H9 (cell line): Measurements from ENCODE around the gene PP2D1. TPM values are rescaled to one million over a fixed set of nuclear protein-coding genes. Genes with fewer than 3 reads are reported as not detected.

Source experiments
- DNase-seq: peaks from one replicate; pipeline ENCODE4 v3.0.0-alpha.2; 2017
- H2AFZ ChIP-seq: one replicate; pipeline ENCODE4 v1.6.1; 2013; ENCODE audit warnings: mild to moderate bottlenecking, low read length, control low read depth, moderate library complexity
- H2AK5ac ChIP-seq: 2 replicates; pipeline ENCODE4 v1.6.1; 2013; ENCODE audit warnings: low read length, control low read depth, mixed read lengths; ENCODE audit not compliant: insufficient read length
- H2BK120ac ChIP-seq: one replicate; pipeline ENCODE4 v1.6.1; 2013; ENCODE audit warnings: low read depth, mild to moderate bottlenecking, low read length, control low read depth, inconsistent platforms; ENCODE audit not compliant: poor library complexity, severe bottlenecking
- H2BK12ac ChIP-seq: 2 replicates; pipeline ENCODE4 v1.6.1; 2013; ENCODE audit warnings: low read length, control low read depth, mixed read lengths, low read depth; ENCODE audit not compliant: insufficient read length
- H2BK15ac ChIP-seq: 2 replicates; pipeline ENCODE4 v1.6.1; 2013; ENCODE audit warnings: low read depth, low read length, control low read depth
- H2BK20ac ChIP-seq: one replicate; pipeline ENCODE4 v1.6.1; 2013; ENCODE audit warnings: low read depth, mild to moderate bottlenecking, low read length, control low read depth, inconsistent platforms; ENCODE audit not compliant: poor library complexity, severe bottlenecking
- H2BK5ac ChIP-seq: 2 replicates; pipeline ENCODE4 v1.6.1; 2013; ENCODE audit warnings: low read length, control low read depth, mixed read lengths; ENCODE audit not compliant: insufficient read length
- H3K14ac ChIP-seq: 2 replicates; pipeline ENCODE4 v1.6.1; 2013; ENCODE audit warnings: low read length, control low read depth; ENCODE audit not compliant: insufficient read depth
- H3K18ac ChIP-seq: 2 replicates; pipeline ENCODE4 v1.6.1; 2013; ENCODE audit warnings: low read depth, mild to moderate bottlenecking, mixed read lengths, low read length, control low read depth; ENCODE audit not compliant: insufficient read length
- H3K23ac ChIP-seq: 2 replicates; pipeline ENCODE4 v1.6.1; 2013; ENCODE audit warnings: low read length, control low read depth, mixed read lengths, low read depth; ENCODE audit not compliant: insufficient read length
- H3K23me2 ChIP-seq: 2 replicates; pipeline ENCODE4 v1.6.1; 2013; ENCODE audit warnings: low read depth, mild to moderate bottlenecking, mixed read lengths, low read length, control low read depth; ENCODE audit not compliant: insufficient read length, poor library complexity, severe bottlenecking
- H3K27ac ChIP-seq: 2 replicates; pipeline ENCODE4 v1.5.1; 2013; ENCODE audit warnings: low read length, control low read depth, mixed read lengths, low read depth; ENCODE audit not compliant: insufficient read length
- H3K27me3 ChIP-seq: 2 replicates; pipeline ENCODE4 v1.6.1; 2013; ENCODE audit warnings: low read length, control low read depth, inconsistent platforms; ENCODE audit not compliant: insufficient read depth
- H3K4ac ChIP-seq: 2 replicates; pipeline ENCODE4 v1.6.1; 2013; ENCODE audit warnings: low read depth, mild to moderate bottlenecking, control low read depth, inconsistent platforms, low read length, moderate library complexity
- H3K4me1 ChIP-seq: 2 replicates; pipeline ENCODE4 v1.6.1; 2013; ENCODE audit warnings: low read length, control low read depth, inconsistent platforms; ENCODE audit not compliant: insufficient read depth
- H3K4me2 ChIP-seq: 2 replicates; pipeline ENCODE4 v1.6.1; 2013; ENCODE audit warnings: low read length, control low read depth, mixed read lengths; ENCODE audit not compliant: insufficient read length, insufficient read depth
- H3K56ac ChIP-seq: 2 replicates; pipeline ENCODE4 v1.6.1; 2013; ENCODE audit warnings: low read depth, mild to moderate bottlenecking, mixed read lengths, low read length, control low read depth; ENCODE audit not compliant: insufficient read length
- H3K79me1 ChIP-seq: 2 replicates; pipeline ENCODE4 v1.6.1; 2013; ENCODE audit warnings: low read depth, mild to moderate bottlenecking, moderate library complexity, low read length, control low read depth, inconsistent platforms; ENCODE audit not compliant: insufficient read depth, poor library complexity, severe bottlenecking
- H3K79me2 ChIP-seq: 2 replicates; pipeline ENCODE4 v1.6.1; 2013; ENCODE audit warnings: low read length, control low read depth, inconsistent platforms; ENCODE audit not compliant: insufficient read depth
- H3K9ac ChIP-seq: 2 replicates; pipeline ENCODE4 v1.6.1; 2013; ENCODE audit warnings: low read length, control low read depth, mixed read lengths; ENCODE audit not compliant: insufficient read length; ENCODE audit errors: extremely low read depth
- H3K9me3 ChIP-seq: one replicate; pipeline ENCODE4 v1.6.1; 2013; ENCODE audit warnings: low read depth, low read length, inconsistent platforms; ENCODE audit not compliant: control insufficient read depth
- H3T11ph ChIP-seq: one replicate; pipeline ENCODE4 v1.6.1; 2013; ENCODE audit warnings: mild to moderate bottlenecking, low read length, control low read depth, inconsistent platforms
- H4K20me1 ChIP-seq: one replicate; pipeline ENCODE4 v1.6.1; 2013; ENCODE audit not compliant: control insufficient read depth, insufficient read length, insufficient read depth
- H4K5ac ChIP-seq: 2 replicates; pipeline ENCODE4 v1.6.1; 2013; ENCODE audit warnings: low read depth, mild to moderate bottlenecking, mixed read lengths, low read length, control low read depth; ENCODE audit not compliant: insufficient read length
- H4K8ac ChIP-seq: replicated peaks from 2 replicates; pipeline ENCODE4 v1.6.1; 2013; ENCODE audit warnings: low read length, control low read depth, mixed read lengths, low read depth; ENCODE audit not compliant: insufficient read length
- H4K91ac ChIP-seq: 2 replicates; pipeline ENCODE4 v1.6.1; 2013; ENCODE audit warnings: low read depth, mild to moderate bottlenecking, moderate library complexity, mixed read lengths, low read length, control low read depth; ENCODE audit not compliant: insufficient read length
- H3K27ac Mint-ChIP-seq, 3 experiments: 2 replicates in 2 of 3; 3 replicates in 1 of 3; pipeline ENCODE4 v1.8.0; 2020 to 2021; ENCODE audit warnings: mixed read lengths in 3 of 3, mild to moderate bottlenecking in 1 of 3, moderate library complexity in 1 of 3
- H3K27me3 Mint-ChIP-seq: 2 replicates; pipeline ENCODE4 v1.8.0; 2021; ENCODE audit warnings: low read depth, mild to moderate bottlenecking, moderate library complexity, mixed read lengths
- H3K36me3 Mint-ChIP-seq, 3 experiments: 2 replicates in 2 of 3; 3 replicates in 1 of 3; pipeline ENCODE4 v1.8.0; 2020 to 2021; ENCODE audit warnings: low read depth in 3 of 3, mixed read lengths in 3 of 3; ENCODE audit not compliant: insufficient read depth in 1 of 3
- H3K4me1 Mint-ChIP-seq, 2 experiments: 2 replicates each; pipeline ENCODE4 v1.8.0; 2020; ENCODE audit warnings: mixed read lengths in 2 of 2
- H3K4me3 Mint-ChIP-seq, 2 experiments: 2 replicates in 1 of 2; 3 replicates in 1 of 2; pipeline ENCODE4 v1.8.0; 2020 to 2021; ENCODE audit warnings: mild to moderate bottlenecking in 2 of 2, mixed read lengths in 2 of 2, moderate library complexity in 1 of 2
- H3K9me3 Mint-ChIP-seq, 2 experiments: 2 replicates in 1 of 2; 3 replicates in 1 of 2; pipeline ENCODE4 v1.8.0; 2020; ENCODE audit warnings: mild to moderate bottlenecking in 2 of 2, mixed read lengths in 2 of 2, moderate library complexity in 1 of 2
- CTCF ChIP-seq: fragments of 200-600 bp; sonication (generic); conservative IDR thresholded peaks from 3 replicates; pipeline ENCODE4 v1.8.0; 2021; ENCODE audit warnings: antibody characterized with exemption, mild to moderate bottlenecking
- WGBS: extraction: QIAGEN DNeasy Blood & Tissue Kit; methylation state at CpG from one replicate; pipeline ENCODE4 v1.1.7; 2013; ENCODE audit warnings: missing lambda C conversion rate, low lambda C conversion rate, mixed read lengths; ENCODE audit not compliant: insufficient read length; ENCODE audit errors: extremely low coverage; 5-methylcytosine and 5-hydroxymethylcytosine counted together
- total RNA-seq: library from RNA; stranded (reverse); gene quantifications from 2 replicates; pipeline ENCODE4 v1.2.1, GENCODE V29; 2021

The PP2D1 gene
- total RNA-seq, 1 experiment from 2014 or later, result not detected

GRCh38 chr3:19960696-19961095 is 51.4 kb downstream of the PP2D1 start:
- H4K5ac ChIP-seq, result no peak overlapping the region
- H3K4ac ChIP-seq, result no peak overlapping the region
- DNase-seq, result no peak
- H3K14ac ChIP-seq, result no peak overlapping the region
- no peaks in the 10 kb centered on the region for H4K20me1 ChIP-seq
- no peak overlapping the region for H2BK15ac ChIP-seq
- H2BK5ac ChIP-seq, result no peak overlapping the region
- H3K9me3 Mint-ChIP-seq, result no peaks in the 10 kb centered on the region
- H3K18ac ChIP-seq, result no peak overlapping the region
- no CpG with 5 or more reads among the region's 4 CpGs for WGBS
- H3K27ac ChIP-seq, result no peak overlapping the region
- H3K56ac ChIP-seq, result no peak overlapping the region
- no peaks in the 10 kb centered on the region; a peak in 1 of 4 replicates for H3K4me1 Mint-ChIP-seq
- H3K27ac Mint-ChIP-seq, result no peak overlapping the region
- no peak overlapping the region for H2AFZ ChIP-seq
- H3K4me2 ChIP-seq, result no peak overlapping the region
- H3K9ac ChIP-seq, result no peak overlapping the region
- H3K23ac ChIP-seq, result no peak overlapping the region
- H3K23me2 ChIP-seq, result no peaks in the 10 kb centered on the region
- H4K91ac ChIP-seq, result no peak overlapping the region
- H2BK20ac ChIP-seq, result no peak overlapping the region
- no peak overlapping the region for H3K4me3 Mint-ChIP-seq
- H3K27me3 ChIP-seq, result no peaks in the 10 kb centered on the region
- H4K8ac ChIP-seq, result no peak overlapping the region
- no peaks in the 10 kb centered on the region; the same call in 1 of the 2 replicates for H3K4me1 ChIP-seq
- TF ChIP-seq CTCF, result no peak
- H3K27me3 Mint-ChIP-seq, result no peaks in the 10 kb centered on the region
- H2BK120ac ChIP-seq, result no peak overlapping the region
- no peak overlapping the region for H2BK12ac ChIP-seq
- peaks cover 33% of the 10 kb centered on the region; the same call in 1 of the 2 replicates for H3K79me2 ChIP-seq
- H3K79me1 ChIP-seq, result peaks cover 15% of the 10 kb centered on the region
- no peak overlapping the region for H3T11ph ChIP-seq
- peaks cover 7 to 40% (median 35%) of the 10 kb centered on the region in 3 experiments; a peak in 5 of 7 replicates for H3K36me3 Mint-ChIP-seq
- H3K9me3 ChIP-seq, result no peaks in the 10 kb centered on the region
- H2AK5ac ChIP-seq, result no peak overlapping the region
